Effector memory CD8-positive, alpha-beta T cell (primary cell): Measurements from ENCODE around the gene ZNF462.
"Not testable (repeated sequence)": the region's sequence is repeated elsewhere in the genome, so short reads cannot be mapped to it uniquely, and the experiment has no call there.

ENCODE experiments used
- ATAC-seq: fragments of 150-1000 bp; cut with Tn5 transposase; replicated peaks from 2 replicates; pipeline ENCODE4 v1.10.0; 2021; ENCODE audit warnings: mild to moderate bottlenecking, moderate library complexity
- DNase-seq, 3 experiments: peaks; one replicate each; pipeline ENCODE4 v3.0.0; 2021
- H3K27ac Mint-ChIP-seq, 2 donors: one replicate each; pipeline ENCODE4 v1.8.0; 2022; ENCODE audit warnings: mild to moderate bottlenecking in 2 of 2, mixed read lengths in 2 of 2, moderate library complexity in 2 of 2
- H3K27me3 Mint-ChIP-seq, 2 donors: one replicate each; pipeline ENCODE4 v1.8.0; 2022; ENCODE audit warnings: mixed read lengths in 2 of 2
- H3K36me3 Mint-ChIP-seq: one replicate; pipeline ENCODE4 v1.8.0; 2022; ENCODE audit warnings: mild to moderate bottlenecking, moderate library complexity, mixed read lengths; ENCODE audit not compliant: insufficient read depth
- H3K4me1 Mint-ChIP-seq, 2 donors: one replicate each; pipeline ENCODE4 v1.8.0; 2022; ENCODE audit warnings: low read depth in 2 of 2, mixed read lengths in 2 of 2
- H3K4me3 Mint-ChIP-seq, 2 donors: one replicate each; pipeline ENCODE4 v1.8.0; 2022; ENCODE audit warnings: mild to moderate bottlenecking in 2 of 2, mixed read lengths in 2 of 2, moderate library complexity in 2 of 2
- H3K9me3 Mint-ChIP-seq, 2 donors: one replicate each; pipeline ENCODE4 v1.8.0; 2022; ENCODE audit warnings: mixed read lengths in 2 of 2

The ZNF462 gene

GRCh38 chr9:106886111-106887046 is 23.4 kb downstream of the ZNF462 start:
- H3K4me3 Mint-ChIP-seq = no peak overlapping the region
- DNase-seq (no peak), ATAC-seq (no peak)
- H3K36me3 Mint-ChIP-seq = no peaks in the 10 kb centered on the region
- no peaks in the 10 kb centered on the region for H3K27me3 Mint-ChIP-seq
- peaks cover 2 to 8% of the 10 kb centered on the region in 2 donors for H3K9me3 Mint-ChIP-seq
- H3K4me1 Mint-ChIP-seq = no peaks in the 10 kb centered on the region
- H3K27ac Mint-ChIP-seq = no peak overlapping the region

- H3K36me3 Mint-ChIP-seq = no peaks in the 10 kb centered on the region
- no peaks in the 10 kb centered on the region for H3K4me1 Mint-ChIP-seq
- H3K27ac Mint-ChIP-seq = no peak overlapping the region
- no peaks in the 10 kb centered on the region for H3K27me3 Mint-ChIP-seq
- ATAC-seq (no peak), DNase-seq (no peak)
- no peak overlapping the region for H3K4me3 Mint-ChIP-seq
- peaks cover 2 to 8% of the 10 kb centered on the region in 2 donors for H3K9me3 Mint-ChIP-seq
These were observed 24.1 kb downstream of the ZNF462 start for GRCh38 chr9:106887066-106887465.

GRCh38 chr9:106889061-106889590 is 26.2 kb downstream of the ZNF462 start:
- ATAC-seq = no peak
- H3K36me3 Mint-ChIP-seq = no peaks in the 10 kb centered on the region
- H3K27me3 Mint-ChIP-seq = no peaks in the 10 kb centered on the region

DNA sequence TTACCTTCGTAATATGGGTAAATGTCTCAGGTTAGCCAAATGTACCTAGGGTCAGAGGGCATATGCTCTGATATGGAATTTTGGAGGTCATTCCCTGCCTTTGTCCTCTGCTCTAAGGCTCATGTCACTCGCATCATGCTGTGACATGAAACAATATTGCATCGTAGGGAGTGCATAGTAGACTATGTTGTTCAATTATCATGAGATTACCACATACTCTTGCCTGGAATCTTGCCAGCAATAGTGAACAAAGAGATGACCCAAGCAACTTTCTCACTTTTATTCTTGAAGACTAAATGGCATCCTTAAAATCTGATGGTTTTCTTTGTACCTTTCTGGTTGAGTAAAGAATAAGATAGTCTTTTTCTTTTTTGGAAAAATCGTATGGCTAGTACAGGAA is 27.6 kb downstream of the ZNF462 start:
- H3K9me3 Mint-ChIP-seq = no peaks in the 10 kb centered on the region
- H3K4me3 Mint-ChIP-seq = no peak overlapping the region
- H3K4me1 Mint-ChIP-seq = no peaks in the 10 kb centered on the region
- DNase-seq (no peak), ATAC-seq (no peak)
- no peaks in the 10 kb centered on the region for H3K36me3 Mint-ChIP-seq
- H3K27me3 Mint-ChIP-seq = no peaks in the 10 kb centered on the region
- no peak overlapping the region for H3K27ac Mint-ChIP-seq

More at GRCh38 chr9:106889061-106889590, 26.2 kb downstream of the ZNF462 start:
- Mint-ChIP-seq H3K4me1 (no peaks in the 10 kb centered on the region), H3K9me3 (no peaks in the 10 kb centered on the region), H3K4me3 (no peak overlapping the region), H3K27ac (no peak overlapping the region)
- no peak for DNase-seq

GRCh38 chr9:106891286-106891685 is 28.3 kb downstream of the ZNF462 start:
- Mint-ChIP-seq H3K9me3 (peaks cover 0 to 3% of the 10 kb centered on the region in 2 donors), H3K36me3 (no peaks in the 10 kb centered on the region), H3K27me3 (no peaks in the 10 kb centered on the region), H3K4me1 (no peaks in the 10 kb centered on the region), H3K27ac (no peak overlapping the region), H3K4me3 (no peak overlapping the region)
- DNase-seq (no peak), ATAC-seq (no peak)

GRCh38 chr9:106892632-106893031 is 29.7 kb downstream of the ZNF462 start:
- H3K4me3 Mint-ChIP-seq = no peak overlapping the region
- no peaks in the 10 kb centered on the region for H3K4me1 Mint-ChIP-seq
- no peak for DNase-seq
- peaks cover 0 to 3% of the 10 kb centered on the region in 2 donors for H3K9me3 Mint-ChIP-seq
- no peak overlapping the region for H3K27ac Mint-ChIP-seq
- no peaks in the 10 kb centered on the region for H3K27me3 Mint-ChIP-seq
- ATAC-seq = no peak
- no peaks in the 10 kb centered on the region for H3K36me3 Mint-ChIP-seq

GRCh38 chr9:106893088-106893487 is 30.1 kb downstream of the ZNF462 start:
- H3K4me1 Mint-ChIP-seq = no peaks in the 10 kb centered on the region
- ATAC-seq = no peak
- no peaks in the 10 kb centered on the region for H3K36me3 Mint-ChIP-seq
- H3K4me3 Mint-ChIP-seq = no peak overlapping the region
- no peak for DNase-seq
- no peak overlapping the region for H3K27ac Mint-ChIP-seq
- H3K9me3 Mint-ChIP-seq = peaks cover under 1 to 3% of the 10 kb centered on the region in 2 donors
- no peaks in the 10 kb centered on the region for H3K27me3 Mint-ChIP-seq

DNA sequence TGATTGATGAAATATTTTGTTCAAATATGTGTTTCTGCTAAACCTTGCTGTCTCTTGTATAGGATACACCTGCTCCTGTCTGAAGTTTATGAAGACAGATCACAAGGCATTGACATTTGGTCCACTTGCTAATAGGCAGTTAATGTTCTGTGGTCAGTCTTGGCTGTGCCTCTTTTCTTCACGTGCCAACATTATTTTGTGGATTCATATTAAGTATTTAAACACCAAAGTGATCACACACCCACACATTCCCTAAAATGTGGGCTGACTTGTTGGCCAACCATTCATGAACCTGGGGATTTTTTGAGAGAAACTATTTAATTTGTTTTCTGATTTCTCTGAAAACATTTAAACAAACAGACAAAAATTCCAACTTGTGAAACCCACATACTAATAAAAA is 33.7 kb downstream of the ZNF462 start:
- peaks cover 7 to 28% of the 10 kb centered on the region in 2 donors for H3K9me3 Mint-ChIP-seq
- H3K36me3 Mint-ChIP-seq = no peaks in the 10 kb centered on the region
- H3K4me3 Mint-ChIP-seq = no peak overlapping the region
- no peak overlapping the region for H3K27ac Mint-ChIP-seq
- no peak for ATAC-seq
- no peak for DNase-seq
- H3K4me1 Mint-ChIP-seq = no peaks in the 10 kb centered on the region
- no peaks in the 10 kb centered on the region for H3K27me3 Mint-ChIP-seq

GRCh38 chr9:106897236-106897635 is 34.3 kb downstream of the ZNF462 start:
- no peak overlapping the region for H3K27ac Mint-ChIP-seq
- no peaks in the 10 kb centered on the region for H3K27me3 Mint-ChIP-seq
- no peak for DNase-seq
- H3K4me1 Mint-ChIP-seq = no peaks in the 10 kb centered on the region
- H3K36me3 Mint-ChIP-seq = no peaks in the 10 kb centered on the region
- no peak for ATAC-seq
- peaks cover 8 to 29% of the 10 kb centered on the region in 2 donors for H3K9me3 Mint-ChIP-seq
- H3K4me3 Mint-ChIP-seq = no peak overlapping the region

DNA sequence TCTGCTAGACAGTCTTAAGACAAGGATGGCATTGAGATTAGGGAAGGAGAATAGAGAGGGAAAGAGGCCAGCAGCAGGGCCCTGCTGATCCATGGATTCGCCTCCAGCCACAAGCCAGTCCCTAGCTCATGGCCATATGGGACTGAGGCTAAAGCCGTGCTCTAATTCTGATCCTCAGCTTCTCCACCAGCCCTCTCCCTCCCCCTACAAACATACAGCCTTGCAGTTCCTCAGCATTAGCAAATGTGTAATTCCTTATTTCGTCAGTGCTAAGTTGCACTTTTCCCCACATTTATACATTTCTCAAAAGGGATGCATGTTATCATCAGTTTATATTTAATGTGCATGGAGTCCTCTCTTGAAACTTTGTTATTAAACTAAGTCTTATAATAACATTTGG is 34.8 kb downstream of the ZNF462 start:
- DNase-seq (no peak), ATAC-seq (no peak)
- no peaks in the 10 kb centered on the region for H3K27me3 Mint-ChIP-seq
- no peaks in the 10 kb centered on the region for H3K4me1 Mint-ChIP-seq
- no peaks in the 10 kb centered on the region for H3K36me3 Mint-ChIP-seq
- no peak overlapping the region for H3K4me3 Mint-ChIP-seq
- H3K27ac Mint-ChIP-seq = no peak overlapping the region
- H3K9me3 Mint-ChIP-seq = peaks cover 12 to 34% of the 10 kb centered on the region in 2 donors

DNA sequence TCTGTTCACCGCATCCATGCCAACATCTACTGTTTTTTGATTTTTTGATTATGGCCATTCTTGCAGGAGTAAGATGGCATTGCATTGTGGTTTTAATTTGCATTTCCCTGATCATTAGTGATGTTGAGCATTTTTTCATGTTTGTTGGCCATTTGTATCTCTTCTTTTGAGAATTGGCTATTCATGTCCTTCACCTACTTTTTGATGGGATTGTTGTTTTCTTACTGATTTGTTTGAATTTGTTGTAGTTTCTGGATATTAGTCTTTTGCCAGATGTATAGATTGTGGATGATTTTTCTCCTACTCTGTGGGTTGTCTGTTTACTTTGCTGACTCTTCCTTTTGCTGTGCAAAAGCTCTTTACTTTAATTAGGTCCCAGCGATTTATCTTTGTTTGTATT is 37.6 kb downstream of the ZNF462 start:
- H3K4me1 Mint-ChIP-seq, H3K27me3 Mint-ChIP-seq, ATAC-seq, H3K36me3 Mint-ChIP-seq, H3K27ac Mint-ChIP-seq, DNase-seq, H3K4me3 Mint-ChIP-seq: not testable (repeated sequence)
- H3K9me3 Mint-ChIP-seq = peaks cover 17 to 39% of the 10 kb centered on the region in 2 donors

GRCh38 chr9:106906129-106906528 is 43.2 kb downstream of the ZNF462 start:
- Mint-ChIP-seq H3K36me3 (no peaks in the 10 kb centered on the region), H3K4me3 (no peak overlapping the region), H3K4me1 (no peaks in the 10 kb centered on the region), H3K9me3 (peaks cover 12 to 16% of the 10 kb centered on the region in 2 donors), H3K27ac (no peak overlapping the region), H3K27me3 (no peaks in the 10 kb centered on the region)
- ATAC-seq (no peak), DNase-seq (no peak)

GRCh38 chr9:106911951-106912350 is 49.0 kb downstream of the ZNF462 start:
- no peak for DNase-seq
- Mint-ChIP-seq H3K4me3 (no peak overlapping the region), H3K4me1 (no peaks in the 10 kb centered on the region), H3K27me3 (no peaks in the 10 kb centered on the region), H3K27ac (no peak overlapping the region), H3K36me3 (no peaks in the 10 kb centered on the region), H3K9me3 (peaks cover 0 to 4% of the 10 kb centered on the region in 2 donors)
- ATAC-seq = no peak

- no peak for DNase-seq
- H3K4me1 Mint-ChIP-seq = no peaks in the 10 kb centered on the region
- H3K9me3 Mint-ChIP-seq = peaks cover 0 to 4% of the 10 kb centered on the region in 2 donors
- H3K27me3 Mint-ChIP-seq = no peaks in the 10 kb centered on the region
- ATAC-seq = no peak
- H3K27ac Mint-ChIP-seq = no peak overlapping the region
- H3K36me3 Mint-ChIP-seq = no peaks in the 10 kb centered on the region
- no peak overlapping the region for H3K4me3 Mint-ChIP-seq
These were observed 50.3 kb downstream of the ZNF462 start for GRCh38 chr9:106913276-106913675.
